HG02610 (cell line): ENCODE results near the gene PCCA.
A peak's percentile ranks its signal among the peaks of the same experiment; 100 is the strongest.
"Not testable (repeated sequence)": the region's sequence is repeated elsewhere in the genome, so short reads cannot be mapped to it uniquely, and the experiment has no call there.

Source experiments
- ATAC-seq: cut with Tn5 transposase; IDR thresholded peaks from one replicate; pipeline ENCODE4 v1.9.1; 2021; ENCODE audit warnings: mild to moderate bottlenecking, moderate library complexity; ENCODE audit not compliant: unreplicated experiment

The PCCA gene

DNA sequence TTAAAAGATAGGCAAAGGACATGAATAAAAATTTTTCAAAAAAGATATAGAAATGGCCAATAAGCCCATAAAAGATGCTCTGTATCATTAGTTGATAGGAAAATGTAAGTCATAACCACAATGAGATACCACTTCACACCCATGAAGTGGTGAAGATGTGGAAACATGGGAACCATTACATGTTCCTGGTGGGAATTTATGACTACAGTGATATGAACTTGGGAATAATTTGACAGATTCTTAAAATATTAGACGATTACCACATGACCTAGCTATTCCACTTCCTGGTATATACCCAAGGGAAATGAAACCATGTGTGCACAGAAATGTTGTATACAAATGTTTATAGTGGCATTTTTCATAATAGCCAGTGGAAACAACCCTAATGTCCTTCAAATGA lies 267.5 kb downstream of the PCCA start:
- ATAC-seq = no peak

DNA sequence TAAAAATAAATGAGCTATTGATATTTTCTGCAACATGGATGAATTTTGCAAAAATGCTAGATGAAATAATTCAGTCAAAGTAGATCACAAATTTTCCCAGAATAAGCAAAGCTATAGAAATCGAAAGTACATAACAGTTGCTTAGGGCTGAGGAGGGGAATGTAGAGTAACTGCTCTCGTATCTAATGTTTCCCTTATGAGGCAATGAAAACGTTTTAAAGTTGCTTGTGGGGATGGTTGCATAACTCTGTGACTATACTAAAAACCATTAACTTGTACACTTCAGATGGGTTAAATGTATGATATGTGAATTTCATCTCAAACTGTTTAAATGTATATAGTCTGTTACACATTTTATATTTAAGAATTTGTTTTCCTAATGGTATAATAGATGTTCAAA lies 268.0 kb downstream of the PCCA start:
- ATAC-seq = no peak

DNA sequence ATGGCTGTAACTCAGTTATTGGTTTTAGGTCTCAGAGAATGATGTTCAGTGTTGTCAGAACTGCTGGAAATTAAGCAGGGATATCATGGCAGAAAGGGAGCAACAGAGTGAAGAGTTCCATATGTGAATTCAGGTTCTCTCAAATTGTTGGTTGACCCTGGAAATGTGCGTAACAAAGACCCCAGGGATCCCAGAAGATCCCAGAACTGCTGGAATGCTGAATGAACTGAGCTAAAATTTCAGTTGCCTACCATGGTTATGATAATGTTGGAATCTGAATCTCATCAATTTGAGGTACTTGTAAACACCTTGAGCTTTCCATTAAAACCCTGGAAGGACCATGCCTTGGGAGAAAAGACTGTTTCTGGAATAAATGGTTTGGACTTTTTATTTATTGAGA lies 268.9 kb downstream of the PCCA start:
- no peak for ATAC-seq

DNA sequence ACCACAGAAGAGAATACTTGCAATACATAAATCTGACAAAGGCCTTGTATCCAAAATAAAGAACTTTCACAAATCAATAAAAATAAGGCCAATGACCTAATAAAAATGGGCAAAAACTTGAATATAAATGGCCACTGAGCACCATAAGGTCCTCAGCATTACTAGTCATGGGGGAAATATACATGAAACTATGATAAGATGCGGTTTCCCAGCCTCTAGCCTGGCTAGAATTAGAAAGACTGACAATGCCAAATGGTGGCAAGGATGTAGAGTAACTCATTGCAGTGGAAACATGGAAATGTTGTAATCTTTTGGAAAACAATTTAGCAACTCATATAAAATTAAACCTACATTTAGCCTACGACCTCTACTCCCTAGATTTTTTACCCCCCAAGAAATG lies 272.6 kb downstream of the PCCA start:
- no peak for ATAC-seq

DNA sequence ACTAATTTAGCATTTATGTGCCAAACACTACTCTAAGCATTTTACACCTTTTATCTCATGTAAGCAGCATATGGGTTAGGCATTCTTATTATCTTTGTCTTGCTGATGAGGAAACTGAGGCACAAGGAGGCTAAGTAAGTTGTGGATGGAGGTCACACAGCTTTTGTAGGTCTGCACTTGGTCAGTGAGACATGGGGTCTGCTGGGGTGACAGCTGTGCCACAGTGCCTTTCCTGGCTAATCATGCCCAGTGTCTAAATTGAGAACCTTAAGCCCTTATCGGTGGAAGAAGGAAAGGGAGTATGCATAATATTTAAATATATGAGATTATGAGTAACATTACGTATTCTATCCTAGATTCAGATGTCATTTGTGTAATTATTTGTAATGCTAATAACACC lies 273.5 kb downstream of the PCCA start:
- no peak for ATAC-seq

DNA sequence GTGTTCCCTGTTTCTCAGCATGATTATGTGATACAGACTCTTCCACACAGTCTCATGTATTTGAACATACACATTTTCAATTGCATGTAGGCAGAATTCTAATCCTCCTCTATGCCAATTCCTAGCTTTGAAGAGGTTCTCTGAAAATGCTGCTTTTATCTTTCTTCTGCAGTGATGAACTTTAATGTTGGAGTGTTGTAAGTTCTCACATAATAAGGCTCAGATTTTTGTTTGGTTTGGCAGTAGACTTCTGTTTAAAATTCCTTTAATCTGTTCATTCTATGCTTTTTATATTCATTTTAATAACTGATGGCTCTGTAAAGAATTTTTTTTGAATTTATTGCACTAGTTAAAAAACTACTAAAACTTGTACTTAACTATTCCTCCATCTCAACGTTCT lies 273.9 kb downstream of the PCCA start:
- ATAC-seq = no peak

DNA sequence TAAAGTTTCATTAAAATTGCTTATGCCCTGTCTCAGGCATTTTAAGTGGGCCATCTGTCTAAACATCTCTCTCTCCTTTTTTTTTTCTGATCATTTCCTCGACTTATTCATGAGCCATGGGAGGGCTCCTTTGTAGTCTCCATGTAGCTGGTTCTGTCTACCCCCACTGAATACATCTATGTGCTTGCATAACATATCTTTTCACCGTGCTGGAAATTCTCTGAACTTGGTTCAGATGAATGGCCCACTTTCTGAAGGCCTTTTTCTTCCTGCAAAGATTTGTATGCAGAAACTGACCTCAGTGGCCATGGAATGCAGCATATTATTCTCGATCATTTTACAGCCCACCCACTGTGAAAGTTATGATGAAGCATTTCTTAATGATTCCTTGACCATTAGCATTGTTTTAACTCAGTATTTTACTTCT lies 274.4 kb downstream of the PCCA start:
- no peak for ATAC-seq

DNA sequence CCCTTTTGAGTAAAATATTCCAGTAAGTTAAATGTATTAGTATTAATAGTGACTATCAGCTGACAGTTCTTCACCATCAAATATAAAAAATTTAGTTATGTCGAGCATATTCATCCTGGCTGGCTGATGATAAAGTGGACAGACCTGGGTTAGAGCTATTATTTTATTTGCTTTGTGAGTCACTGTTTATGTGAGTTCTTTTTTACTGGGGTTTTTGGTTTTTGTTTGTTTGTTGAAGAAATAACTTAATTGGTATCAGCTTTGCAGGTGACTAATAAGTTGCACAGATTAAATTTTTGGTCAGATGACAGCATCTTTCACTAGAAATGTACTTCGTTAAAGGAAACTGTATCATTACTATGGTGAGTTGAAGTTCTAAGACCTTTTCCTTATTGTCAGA lies 275.0 kb downstream of the PCCA start:
- ATAC-seq = no peak

DNA sequence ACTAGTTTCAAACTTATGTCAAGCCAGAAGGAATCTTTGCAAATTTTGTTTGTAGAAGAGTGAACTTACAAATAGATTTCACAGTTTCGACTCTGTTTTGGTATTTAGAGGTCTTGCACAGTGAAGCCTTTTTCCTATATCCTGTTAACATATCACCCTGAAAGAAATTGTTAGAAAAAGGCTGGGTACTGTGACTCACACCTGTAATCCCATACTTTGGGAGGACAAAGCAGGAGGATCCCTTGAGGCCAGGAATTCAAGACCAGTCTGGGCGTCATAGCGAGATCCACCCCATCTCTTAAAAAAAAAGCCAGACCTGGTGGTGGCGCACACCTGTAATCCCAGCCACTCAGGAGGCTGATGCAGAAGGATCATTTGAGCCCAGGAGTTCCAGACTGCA lies 275.7 kb downstream of the PCCA start:
- ATAC-seq = no peak

DNA sequence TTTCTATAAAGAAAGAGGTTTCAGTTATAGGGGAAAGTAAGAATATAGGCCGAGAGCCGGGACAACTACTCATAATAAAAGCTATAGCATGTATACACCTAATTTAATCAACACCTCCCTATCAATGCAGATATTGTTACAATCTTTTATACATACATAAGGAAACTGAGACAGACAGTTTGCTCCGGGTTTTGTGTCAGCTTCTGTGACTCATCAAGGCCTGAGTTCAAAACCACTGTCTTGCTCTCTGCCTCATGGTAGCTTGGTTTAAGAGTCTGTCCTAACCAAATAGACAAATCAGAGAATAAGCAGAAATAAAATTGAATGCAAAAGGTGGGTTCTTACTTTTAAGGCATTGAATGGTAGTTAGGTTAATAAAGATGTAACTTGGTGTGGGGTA lies 276.8 kb downstream of the PCCA start:
- ATAC-seq = no peak

DNA sequence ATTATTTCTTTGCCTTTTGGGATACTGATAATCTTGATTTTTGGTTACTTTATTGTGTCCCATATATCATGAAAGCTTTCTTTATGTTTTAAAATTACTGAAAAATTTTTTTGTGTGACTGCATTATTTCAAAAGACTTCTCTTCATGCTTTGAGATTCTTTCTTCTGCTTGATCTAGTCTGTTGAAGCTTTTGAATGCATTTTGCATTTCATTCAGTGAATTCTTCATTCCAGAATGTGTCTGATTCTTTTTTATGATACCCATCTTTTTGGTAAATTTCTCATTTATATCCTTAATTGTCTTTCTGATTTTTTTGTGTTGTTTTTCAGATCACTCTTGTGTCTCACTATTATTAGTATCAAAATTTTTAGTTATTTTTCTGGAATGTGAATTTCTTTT lies 289.6 kb downstream of the PCCA start:
- no peak for ATAC-seq

DNA sequence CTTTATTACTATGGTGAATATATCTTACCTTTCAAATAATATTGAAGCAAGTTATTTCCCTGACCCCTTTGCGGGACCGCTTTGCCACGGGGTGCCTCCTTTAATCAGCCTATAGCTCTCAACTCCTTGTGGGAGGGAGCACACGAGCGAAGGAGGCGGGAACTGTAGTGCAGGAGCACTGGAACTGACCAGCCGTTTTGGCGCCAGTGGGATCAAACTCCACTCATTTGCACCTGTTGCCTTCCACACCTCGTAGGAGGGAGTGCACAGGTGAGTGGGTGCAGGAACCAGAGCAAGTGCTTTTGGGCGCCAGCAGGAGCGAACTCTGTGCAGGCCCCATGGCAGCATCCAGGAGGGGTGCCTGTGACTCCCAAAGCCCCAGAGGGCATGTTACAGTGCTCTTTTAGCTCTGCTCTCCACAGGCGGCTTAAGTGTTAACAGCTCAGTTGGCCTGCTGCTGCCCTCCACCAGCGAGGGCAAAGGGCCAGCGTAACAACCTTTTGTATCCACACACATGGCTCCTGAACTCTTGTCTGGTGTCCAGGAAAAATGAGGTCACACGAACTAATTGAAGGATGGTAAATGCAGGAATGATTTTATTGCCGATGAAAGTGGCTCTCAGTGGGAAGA lies 292.8 kb downstream of the PCCA start:
- no peak for ATAC-seq

DNA sequence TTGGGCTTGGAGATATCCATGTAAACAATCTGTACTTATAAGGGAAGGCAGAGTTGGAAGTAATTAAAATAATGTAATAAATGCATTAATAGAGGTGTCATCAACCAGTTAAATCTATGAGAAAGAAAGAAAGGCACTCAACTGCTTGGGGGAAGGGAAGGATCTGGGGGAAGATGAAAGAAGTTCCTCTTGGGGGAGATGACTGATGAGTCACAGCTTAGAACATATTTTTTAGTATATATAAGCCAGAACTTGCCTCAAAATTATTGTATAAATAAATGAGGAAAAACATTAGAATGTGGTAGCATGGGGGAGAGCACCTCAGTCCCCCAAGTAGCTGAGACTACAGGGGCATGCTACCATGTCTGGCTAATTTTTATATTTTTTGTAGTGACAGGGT lies 293.9 kb downstream of the PCCA start:
- no peak for ATAC-seq

DNA sequence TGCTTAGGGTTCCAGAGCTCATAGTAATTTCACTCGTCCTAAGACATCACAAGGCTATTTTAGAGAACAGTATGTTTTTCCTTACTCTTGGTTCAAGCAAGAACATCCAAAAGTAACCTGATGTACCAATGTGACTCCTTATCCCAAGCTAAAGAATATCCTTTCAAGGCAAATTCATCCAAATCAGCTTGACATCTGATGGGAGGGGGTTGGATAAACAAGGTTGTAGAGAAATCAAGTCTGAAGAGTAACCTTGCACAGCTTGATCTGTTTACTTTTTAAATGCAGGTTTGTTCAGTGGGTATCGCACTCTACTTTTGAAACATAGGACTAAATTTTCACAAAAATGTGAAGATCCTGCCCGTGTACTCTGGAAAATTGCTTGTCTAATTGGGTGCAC lies 298.5 kb downstream of the PCCA start:
- no peak for ATAC-seq

DNA sequence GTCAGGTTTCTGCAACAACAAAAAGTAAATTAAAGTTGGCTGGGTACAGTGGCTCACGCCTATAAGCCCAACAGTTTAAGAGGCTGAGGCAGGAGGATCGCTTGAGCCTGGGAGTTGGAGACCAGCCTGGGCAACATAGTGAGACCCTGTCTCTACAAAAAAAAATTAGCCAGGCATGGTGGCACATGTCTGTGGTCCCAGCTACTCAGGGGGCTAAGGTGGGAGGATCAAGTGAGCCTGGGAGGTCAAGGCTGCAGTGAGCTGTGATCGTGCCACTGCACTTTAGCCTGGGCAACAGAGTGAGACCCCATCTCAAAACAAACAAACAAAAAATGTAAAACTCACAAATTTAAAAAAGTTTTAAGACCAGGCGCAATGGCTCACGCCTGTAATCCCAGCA lies 299.3 kb downstream of the PCCA start:
- ATAC-seq = not testable (repeated sequence)

DNA sequence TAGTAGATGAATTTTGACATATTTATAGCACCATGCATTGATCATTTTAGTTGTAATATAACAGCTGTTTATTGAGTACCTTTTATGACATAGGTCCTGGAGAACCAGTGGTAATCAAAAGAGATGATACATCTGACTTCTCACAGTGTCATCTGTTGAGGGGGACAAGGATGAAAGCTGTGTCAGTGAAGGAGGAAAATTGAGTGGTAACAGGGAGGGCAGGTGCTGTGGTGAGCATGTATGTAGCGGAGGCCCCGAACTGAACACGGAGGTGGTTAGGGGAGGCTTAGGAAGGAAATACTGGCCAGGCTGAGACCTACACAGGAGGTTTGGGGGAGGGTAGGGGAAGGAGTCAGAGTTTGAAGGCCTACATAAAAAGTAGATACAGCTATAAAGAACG lies 300.0 kb downstream of the PCCA start:
- no peak for ATAC-seq

DNA sequence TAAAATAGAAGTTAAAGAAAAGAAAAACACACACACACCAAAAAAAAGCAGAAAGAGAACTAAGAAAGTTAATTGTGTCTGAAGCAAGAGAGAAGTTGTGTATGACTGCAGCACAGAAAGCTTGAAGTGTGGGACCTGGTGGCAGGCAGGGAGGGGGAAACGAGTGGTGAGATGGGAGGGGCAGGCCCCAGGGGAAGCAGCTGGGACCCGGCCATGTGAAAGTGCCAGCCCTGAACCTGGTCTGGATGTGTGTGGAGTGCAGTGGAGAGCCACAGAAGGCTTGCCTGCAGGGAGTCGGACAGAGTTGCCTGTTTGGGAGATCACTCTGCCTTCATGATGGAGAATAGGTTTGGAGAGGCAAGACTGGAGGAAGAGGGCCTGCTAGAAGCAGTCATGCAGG lies 300.7 kb downstream of the PCCA start:
- no peak for ATAC-seq

DNA sequence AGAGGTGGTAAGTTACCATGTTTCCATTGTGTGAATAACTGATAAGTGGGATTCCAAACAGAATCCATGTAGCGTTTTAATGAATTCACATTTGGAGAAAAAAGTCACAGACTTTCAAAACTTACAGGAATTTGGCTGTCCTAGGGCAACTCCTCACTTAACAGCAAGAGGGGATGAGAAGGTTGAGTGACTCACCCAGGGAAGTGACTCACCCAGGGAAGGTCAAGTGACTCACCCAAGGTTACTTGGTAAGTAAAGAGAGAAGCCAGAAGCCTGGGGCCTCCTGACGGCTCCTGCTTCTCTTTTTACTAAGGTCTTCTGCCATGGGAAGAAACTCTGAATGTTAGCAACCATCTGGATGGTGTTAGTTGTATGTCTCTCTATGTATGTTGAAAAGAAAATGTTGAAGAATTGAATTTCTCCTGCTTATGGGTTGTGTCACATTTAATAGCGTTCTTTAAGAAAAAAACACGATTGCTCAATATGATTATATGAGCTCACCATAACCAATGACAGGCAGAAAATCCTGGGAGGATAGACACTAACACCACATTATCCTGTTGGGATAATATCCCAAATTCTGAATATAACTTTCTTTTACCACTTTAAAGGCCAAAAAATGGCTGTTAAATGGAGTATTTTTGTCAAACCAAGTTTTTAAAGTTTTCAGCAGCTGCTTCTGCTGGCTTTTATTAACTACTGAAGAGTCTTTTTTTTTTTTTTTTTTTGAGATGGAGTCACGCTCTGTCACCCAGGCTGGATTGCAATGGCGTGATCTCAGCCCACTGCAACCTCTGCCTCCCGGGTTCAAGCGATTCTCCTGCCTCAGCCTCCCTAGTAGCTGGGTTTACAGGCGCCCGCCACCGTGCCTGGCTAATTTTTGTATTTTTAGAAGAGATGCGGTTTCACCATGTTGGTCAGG lies 304.1 kb downstream of the PCCA start:
- ATAC-seq = peak; percentile 78

DNA sequence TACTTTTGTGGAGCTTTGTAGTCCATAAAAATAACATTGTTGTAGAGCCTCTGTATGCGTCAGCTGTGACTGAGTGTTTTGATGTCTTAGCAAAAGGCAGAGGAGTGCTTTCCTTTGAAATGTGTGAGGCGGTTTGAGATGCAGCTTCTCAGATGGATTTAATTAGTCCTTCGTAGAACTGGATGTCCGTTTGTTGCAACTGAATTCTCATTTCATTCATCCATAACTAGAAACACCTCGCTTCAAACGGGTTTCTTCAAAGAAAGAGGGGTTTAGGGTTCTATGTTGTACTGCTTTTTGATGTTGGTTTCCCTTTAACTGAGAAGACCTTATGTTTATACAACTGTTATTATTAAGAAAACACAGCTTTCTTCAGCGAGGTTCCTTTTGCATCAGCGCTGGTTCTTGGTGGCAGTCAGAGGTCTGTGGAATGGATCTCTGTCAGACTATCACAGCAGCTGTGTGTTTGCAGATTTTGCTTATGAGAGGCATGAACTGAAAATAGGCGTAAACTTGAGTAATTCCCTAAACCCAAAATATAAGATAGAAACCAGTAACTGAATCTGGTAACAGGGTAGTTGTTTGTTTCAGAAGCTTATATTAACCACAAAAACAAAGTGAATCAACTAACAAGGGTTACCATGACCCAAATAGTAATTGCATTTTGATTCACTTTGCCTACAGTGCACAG lies 305.3 kb downstream of the PCCA start:
- peak; percentile 82 for ATAC-seq

DNA sequence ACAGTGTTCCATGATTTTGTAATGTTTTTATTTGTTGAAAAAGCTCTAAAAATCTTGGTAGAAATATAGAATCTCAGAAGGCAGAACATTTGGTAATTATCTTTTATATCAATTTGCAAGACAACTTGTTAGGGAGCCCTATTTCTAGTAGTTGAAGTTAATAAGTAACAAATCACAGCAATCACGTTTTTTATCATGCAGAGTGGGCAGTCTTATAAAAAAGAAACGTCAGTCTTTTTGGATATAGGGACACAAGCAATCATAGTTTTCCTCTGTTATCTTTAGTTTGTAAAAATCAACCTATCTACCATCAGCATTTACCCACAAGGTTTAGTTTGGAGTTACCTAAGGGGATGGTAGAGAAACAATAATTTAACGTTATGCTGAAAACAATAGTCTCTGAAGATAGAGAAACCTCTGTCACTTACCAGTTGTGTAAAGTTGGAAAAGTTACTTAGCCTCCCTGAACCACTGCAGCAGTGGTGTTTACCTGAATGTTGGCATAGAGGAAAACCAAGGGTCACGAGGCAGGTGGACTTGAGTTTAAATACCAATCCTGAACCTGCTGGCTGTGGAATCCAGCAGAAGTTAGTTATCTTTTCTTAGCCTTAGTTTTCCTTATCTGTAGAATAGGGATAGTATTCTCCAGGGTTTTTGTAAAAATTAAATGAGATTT lies 306.9 kb downstream of the PCCA start:
- no peak for ATAC-seq

DNA sequence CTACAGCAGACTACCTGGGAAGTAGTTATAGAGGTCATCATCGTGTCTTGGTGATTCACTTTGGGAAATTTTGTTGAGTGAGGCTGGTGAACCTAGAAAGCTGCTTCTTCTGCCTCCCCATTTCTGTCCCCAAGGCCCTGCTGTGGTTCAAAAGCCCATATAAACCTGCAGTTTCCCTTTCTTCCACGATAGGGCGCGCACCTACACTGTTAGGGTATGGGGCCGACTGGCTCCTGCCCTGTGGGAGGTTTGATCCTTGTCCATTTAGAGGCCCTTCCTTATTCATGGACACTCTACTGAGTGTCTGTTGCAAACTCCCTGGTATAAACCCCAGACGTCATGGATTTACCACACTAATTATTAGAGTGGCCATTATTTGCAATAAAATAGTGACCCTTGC lies 307.9 kb downstream of the PCCA start:
- no peak for ATAC-seq
